HL-60 (cell line): ENCODE measurements around the gene TREH.

Source experiments
- DNase-seq, 2 experiments: peaks; one replicate each; pipeline ENCODE4 v3.0.0-alpha.2; 2010 to 2020; ENCODE audit warnings: low read depth in 1 of 2, low spot score in 1 of 2
- H3K27ac ChIP-seq: fragments of 250-450 bp; sonication (Bioruptor Pico); replicated peaks from 2 replicates; pipeline ENCODE4 v1.5.1; 2020; ENCODE audit warnings: mild to moderate bottlenecking, moderate library complexity
- H3K27me3 ChIP-seq: fragments of 250-450 bp; sonication (Bioruptor Pico); 2 replicates; pipeline ENCODE4 v1.5.1; 2021; ENCODE audit warnings: mild to moderate bottlenecking, moderate library complexity; ENCODE audit not compliant: insufficient read depth, poor library complexity, severe bottlenecking
- H3K4me3 ChIP-seq: replicated peaks from 2 replicates; pipeline ENCODE4 v1.5.1; 2011; ENCODE audit warnings: mild to moderate bottlenecking, control low read depth, low read length; ENCODE audit not compliant: insufficient read depth
- CTCF ChIP-seq: IDR thresholded peaks from one replicate; pipeline ENCODE4 v1.5.1; 2011; ENCODE audit warnings: low read length, control low read depth, inconsistent platforms; ENCODE audit not compliant: insufficient read depth
- GABPA ChIP-seq: IDR thresholded peaks from 2 replicates; pipeline ENCODE4 v1.6.1; 2012; ENCODE audit warnings: low read depth
- POLR2AphosphoS5 ChIP-seq: IDR thresholded peaks from 2 replicates; pipeline ENCODE4 v1.6.1; 2012; ENCODE audit warnings: low read depth
- REST ChIP-seq: IDR thresholded peaks from 2 replicates; pipeline ENCODE4 v1.6.1; 2012; ENCODE audit warnings: low read depth; ENCODE audit not compliant: insufficient replicate concordance
- SPI1 ChIP-seq: IDR thresholded peaks from 2 replicates; pipeline ENCODE4 v1.6.1; 2012; ENCODE audit warnings: low read depth, mild to moderate bottlenecking, borderline replicate concordance

TREH gene

GRCh38 chr11:118708296-118708695, 28.8 kb upstream of the TREH start:
- no peak overlapping the region for H3K27ac ChIP-seq
- no peaks in the 10 kb centered on the region for H3K27me3 ChIP-seq
- no peak overlapping the region for H3K4me3 ChIP-seq
- TF ChIP-seq REST (no peak), SPI1 (no peak), GABPA (no peak), POLR2AphosphoS5 (no peak), CTCF (no peak)
- DNase-seq, result no peak

DNA sequence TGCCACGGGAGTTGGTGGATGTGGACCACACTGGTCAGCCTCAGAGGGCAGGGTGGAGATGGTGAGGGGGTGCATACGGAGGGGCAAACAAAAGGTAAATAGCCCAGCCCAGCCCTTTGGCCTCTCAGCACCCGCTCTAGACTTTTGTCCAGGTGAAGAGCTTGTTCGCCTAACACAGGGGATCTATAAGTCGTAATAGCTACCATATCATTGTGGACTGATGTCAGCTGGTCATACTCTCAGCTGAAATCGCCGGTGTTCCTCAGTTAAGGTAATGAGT, 27.0 kb upstream of the TREH start:
- no peak for DNase-seq
- Histone ChIP-seq H3K27me3 (no peaks in the 10 kb centered on the region), H3K27ac (no peak overlapping the region), H3K4me3 (no peak overlapping the region)
- TF ChIP-seq REST (no peak), GABPA (no peak), POLR2AphosphoS5 (no peak), CTCF (no peak), SPI1 (no peak)

DNA sequence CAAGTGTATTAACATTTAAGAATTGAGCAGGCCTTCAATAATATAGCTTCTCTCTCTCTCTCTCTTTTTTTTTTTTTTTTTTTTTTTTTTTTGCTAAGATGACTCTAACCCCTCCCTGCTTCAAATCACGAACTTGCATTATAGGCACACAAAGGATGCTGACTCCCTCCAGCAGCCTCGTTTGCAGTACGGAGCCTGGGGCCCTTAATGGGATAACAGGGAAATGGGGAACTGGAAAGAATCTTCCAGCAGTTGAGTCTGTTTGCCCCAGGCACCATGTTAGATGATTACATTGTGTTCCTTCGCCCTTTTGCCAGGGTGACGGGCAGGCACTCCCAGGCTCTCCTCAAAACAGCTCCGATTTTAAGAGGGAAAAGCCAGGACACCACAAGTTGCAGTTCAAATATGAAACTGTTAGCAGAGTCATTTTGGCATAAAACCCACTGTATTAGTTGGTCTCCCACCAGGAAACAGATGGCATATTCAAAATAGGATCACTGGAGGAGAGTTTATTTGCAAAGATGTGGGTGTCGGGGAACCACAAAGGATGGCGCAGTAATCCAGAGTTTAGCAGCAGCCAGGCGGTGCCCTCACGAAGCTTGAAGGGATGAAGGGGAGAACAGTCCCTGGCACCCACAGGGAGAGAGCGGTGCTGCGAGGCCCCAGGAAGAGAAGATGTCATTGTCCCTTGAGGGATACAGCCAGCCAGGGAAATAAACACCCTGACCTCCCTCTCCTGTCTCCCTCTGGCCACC, 26.5 kb upstream of the TREH start:
- DNase-seq, result no peak
- no peaks in the 10 kb centered on the region for H3K27me3 ChIP-seq
- no peak overlapping the region for H3K4me3 ChIP-seq
- H3K27ac ChIP-seq, result no peak overlapping the region
- no peak for TF ChIP-seq GABPA
- TF ChIP-seq CTCF, result no peak
- no peak for TF ChIP-seq REST
- no peak for TF ChIP-seq POLR2AphosphoS5
- no peak for TF ChIP-seq SPI1
